ENCODE measurements around the gene KRTAP9-6. TPM values are rescaled to one million over a fixed set of nuclear protein-coding genes. Genes with fewer than 3 reads are reported as not detected.

Gene KRTAP9-6
- total RNA-seq, 1 experiment from 2014 or later, result not detected

GRCh38 chr17:41301204-41301790 is 36.1 kb downstream of the KRTAP9-6 start:
- ChIA-PET POLR2A (ENCODE audit: unreplicated experiment) (interaction anchor here (0.7 kb wide), 1 partner anchor 493 kb away, joined by 13 read pairs; no protein-coding TSS in a partner anchor), CTCF (no interaction called here)
- BruUV-seq (replicated peaks), result no TSS peak
- ATAC-seq (no peak), DNase-seq (no peak)
- H2AFZ ChIP-seq (ENCODE audit: low read length), result no peak overlapping the region
- no peaks in the 10 kb centered on the region for H3K4me1 ChIP-seq (ENCODE audit: insufficient read depth, low read length)
- H3K27me3 ChIP-seq (ENCODE audit: low read length), result no peaks in the 10 kb centered on the region
- H3F3A ChIP-seq (ENCODE audit: low read length, unreplicated experiment), result no peaks in the 10 kb centered on the region
- no peaks in the 10 kb centered on the region for H4K20me1 ChIP-seq (ENCODE audit: low read length)
- H3K4me2 ChIP-seq (ENCODE audit: low read length), result no peak overlapping the region
- no peaks in the 10 kb centered on the region for H3K79me2 ChIP-seq (ENCODE audit: low read length)
- H3K27ac ChIP-seq (ENCODE audit: low read length), result no peak overlapping the region
- no peaks in the 10 kb centered on the region for H3K9me2 ChIP-seq (replicated peaks; ENCODE audit: low read length)
- TF ChIP-seq CTCF (conservative IDR thresholded peaks at IDR 0.05; ENCODE audit: low read depth, low read length) (no peak), EZH2phosphoT487 (IDR thresholded peaks at IDR 0.05; ENCODE audit: borderline replicate concordance, low read length) (no peak), EZH2 (IDR thresholded peaks at IDR 0.05; ENCODE audit: low read length, unreplicated experiment) (no peak)
- no peak overlapping the region for H3K9ac ChIP-seq (ENCODE audit: low read length)
- intact Hi-C loops (cut with micrococcal nuclease), result no loop called here
- H3K36me3 ChIP-seq (ENCODE audit: low read depth, low read length), result no peaks in the 10 kb centered on the region
- no peak overlapping the region for H3K4me3 ChIP-seq (ENCODE audit: low read length)
- no peaks in the 10 kb centered on the region for H3K9me3 ChIP-seq (ENCODE audit: low read length)

GRCh38 chr17:41301916-41302901 is 37.0 kb downstream of the KRTAP9-6 start, which contains the start of gene KRTAP29-1:
Gene KRTAP29-1 (minus strand): TSS chr17:41302851. CDS start chr17:41302851, 0 bp downstream.
- no peaks in the 10 kb centered on the region for H4K20me1 ChIP-seq (ENCODE audit: low read length)
- DNase-seq, result no peak
- H2AFZ ChIP-seq (ENCODE audit: low read length), result no peak within 1 kb of the TSS
- intact Hi-C loops (cut with micrococcal nuclease), result no loop called here
- H3K27ac ChIP-seq (ENCODE audit: low read length), result no peak within 1 kb of the TSS
- H3K4me2 ChIP-seq (ENCODE audit: low read length), result no peak within 1 kb of the TSS
- no peaks in the 10 kb centered on the region for H3K9me2 ChIP-seq (replicated peaks; ENCODE audit: low read length)
- no TSS peak for BruUV-seq (replicated peaks)
- H3K27me3 ChIP-seq (ENCODE audit: low read length), result no peaks in the 10 kb centered on the region
- H3F3A ChIP-seq (ENCODE audit: low read length, unreplicated experiment), result no peaks in the 10 kb centered on the region
- H3K36me3 ChIP-seq (ENCODE audit: low read depth, low read length), result no peaks in the 10 kb centered on the region
- H3K4me1 ChIP-seq (ENCODE audit: insufficient read depth, low read length), result no peaks in the 10 kb centered on the region
- POLR2A ChIA-PET (ENCODE audit: unreplicated experiment), result no interaction called here
- H3K9me3 ChIP-seq (ENCODE audit: low read length), result no peaks in the 10 kb centered on the region
- no peak for ATAC-seq
- H3K79me2 ChIP-seq (ENCODE audit: low read length), result no peaks in the 10 kb centered on the region
- H3K9ac ChIP-seq (ENCODE audit: low read length), result no peak within 1 kb of the TSS
- TF ChIP-seq CTCF (conservative IDR thresholded peaks at IDR 0.05; ENCODE audit: low read depth, low read length) (no peak), EZH2 (IDR thresholded peaks at IDR 0.05; ENCODE audit: low read length, unreplicated experiment) (no peak), EZH2phosphoT487 (IDR thresholded peaks at IDR 0.05; ENCODE audit: borderline replicate concordance, low read length) (no peak)
- CTCF ChIA-PET, result no interaction called here
- H3K4me3 ChIP-seq (ENCODE audit: low read length), result no peak within 1 kb of the TSS
